ENCODE data around the gene ZFR.
"Not testable (repeated sequence)": the region's sequence is repeated elsewhere in the genome, so short reads cannot be mapped to it uniquely, and the experiment has no call there.

The ZFR gene

DNA sequence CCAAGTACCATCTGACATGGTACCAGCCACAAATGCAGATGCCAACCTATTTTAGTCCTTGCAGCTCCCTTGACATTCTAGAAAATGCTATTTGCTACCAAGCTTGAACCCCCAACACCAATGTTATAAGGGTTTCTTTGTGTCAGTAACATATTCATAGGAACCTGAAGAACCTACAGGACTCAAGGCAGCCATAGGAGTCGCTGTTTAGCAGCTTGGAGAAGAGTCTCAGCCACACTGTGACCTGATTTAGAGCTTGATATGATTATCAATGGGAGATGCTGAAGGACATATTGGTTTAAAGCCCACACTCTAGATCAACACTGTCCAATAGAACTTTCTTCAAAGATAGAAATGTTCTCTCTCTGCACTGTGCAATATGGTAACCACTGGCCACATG is 6.4 kb upstream of the ZFR start:
- DNase-seq (ENCODE audit: low spot score), result no peak

DNA sequence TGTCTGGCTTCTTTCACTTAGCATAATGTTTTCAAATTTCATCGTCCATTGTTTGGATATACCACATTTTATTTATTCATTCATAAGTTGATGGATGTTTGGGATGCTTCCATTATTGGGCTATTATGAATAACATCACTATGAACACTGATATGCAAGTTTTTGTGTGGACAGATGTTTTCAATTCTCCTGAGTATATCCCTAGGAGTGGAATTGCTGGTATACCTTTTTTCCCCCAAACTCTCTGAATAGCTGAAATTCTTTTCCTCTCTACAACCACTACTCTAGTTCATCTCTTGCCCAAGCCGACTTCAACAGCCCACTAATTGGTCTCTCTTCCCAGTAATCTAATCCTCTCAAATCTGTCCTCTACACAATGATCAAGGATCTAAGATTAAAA is 4.7 kb upstream of the ZFR start:
- no peak for DNase-seq (ENCODE audit: low spot score)

DNA sequence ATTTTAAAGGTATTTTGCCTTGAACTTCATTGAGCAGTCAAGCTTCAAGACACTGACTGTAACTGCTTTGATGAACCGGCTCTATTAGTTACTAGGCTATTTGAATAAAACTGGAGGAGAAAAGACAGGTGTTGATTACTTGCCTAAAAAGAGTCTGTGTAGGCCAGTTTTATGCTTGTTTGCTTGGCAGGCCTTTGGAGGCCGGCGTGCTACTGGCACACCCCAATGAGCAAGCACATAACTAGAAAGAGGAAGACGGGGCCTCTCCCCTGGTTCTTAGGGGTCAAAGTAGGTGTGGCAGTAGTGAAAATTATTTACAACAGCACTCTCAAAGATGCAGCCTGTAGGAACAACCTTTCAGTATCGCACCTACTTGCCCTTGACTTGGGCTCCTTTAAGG is 2.1 kb upstream of the ZFR start:
- no peak for DNase-seq (ENCODE audit: low spot score)

DNA sequence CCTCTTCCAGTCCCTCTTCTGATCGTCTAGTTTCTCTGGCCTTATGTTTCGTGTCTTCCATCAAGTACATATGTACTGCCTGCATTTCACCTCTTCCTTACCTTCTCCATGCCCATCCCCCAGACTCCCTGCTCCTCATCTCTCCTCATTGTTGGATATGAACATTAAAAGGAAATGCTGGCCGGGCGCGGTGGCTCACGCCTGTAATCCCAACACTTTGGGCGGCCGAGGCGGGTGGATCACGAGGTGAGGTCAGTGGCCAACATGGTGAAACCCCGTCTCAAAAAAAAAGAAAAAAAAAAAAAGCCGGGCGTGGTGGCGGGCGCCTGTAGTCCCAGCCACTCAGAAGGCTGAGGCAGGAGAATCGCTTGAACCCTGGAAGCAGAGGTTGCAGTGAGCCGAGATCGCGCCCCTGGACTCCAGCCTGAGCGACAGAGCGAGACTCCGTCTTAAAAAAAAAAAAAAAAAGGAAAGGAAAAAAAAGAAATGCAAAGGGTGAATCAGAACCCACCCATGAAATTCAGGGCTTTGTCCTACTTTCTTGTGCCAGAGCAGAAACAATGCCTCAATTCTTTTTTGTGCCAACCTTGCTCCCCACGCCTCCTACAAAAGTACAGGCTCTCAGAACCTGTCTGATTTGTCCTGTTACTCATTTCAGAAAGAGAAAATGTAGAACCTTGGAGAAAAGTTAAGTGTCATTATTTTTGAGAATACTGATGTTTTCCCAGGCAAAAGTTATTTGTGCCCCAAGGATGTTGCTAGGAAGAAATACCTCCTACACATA is 1.5 kb upstream of the ZFR start:
- no peak for DNase-seq (ENCODE audit: low spot score)

DNA sequence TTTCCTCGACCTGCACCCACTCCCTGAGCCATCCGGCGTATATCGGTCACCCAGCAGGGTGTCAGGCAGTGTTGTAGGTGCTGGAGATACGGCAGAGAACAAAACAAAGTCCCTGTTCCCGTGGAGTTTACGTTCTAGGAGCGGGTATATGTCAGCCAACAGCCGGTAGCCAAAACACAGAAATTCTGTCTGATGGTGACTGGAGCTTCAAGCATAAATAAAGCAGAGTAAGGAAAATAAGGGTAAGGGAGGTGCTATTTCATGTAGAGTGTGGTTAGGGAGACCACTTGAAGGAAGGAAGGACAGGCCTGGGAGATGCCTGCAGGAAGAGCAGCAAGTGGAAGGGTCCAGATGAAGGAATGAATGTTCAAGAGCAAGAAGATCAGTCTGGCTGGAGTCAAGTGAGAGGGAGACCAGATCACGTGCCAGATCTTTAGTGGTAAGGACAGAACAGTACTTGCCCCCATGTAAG is 783 bp upstream of the ZFR start:
- no peak for DNase-seq (ENCODE audit: low spot score)

DNA sequence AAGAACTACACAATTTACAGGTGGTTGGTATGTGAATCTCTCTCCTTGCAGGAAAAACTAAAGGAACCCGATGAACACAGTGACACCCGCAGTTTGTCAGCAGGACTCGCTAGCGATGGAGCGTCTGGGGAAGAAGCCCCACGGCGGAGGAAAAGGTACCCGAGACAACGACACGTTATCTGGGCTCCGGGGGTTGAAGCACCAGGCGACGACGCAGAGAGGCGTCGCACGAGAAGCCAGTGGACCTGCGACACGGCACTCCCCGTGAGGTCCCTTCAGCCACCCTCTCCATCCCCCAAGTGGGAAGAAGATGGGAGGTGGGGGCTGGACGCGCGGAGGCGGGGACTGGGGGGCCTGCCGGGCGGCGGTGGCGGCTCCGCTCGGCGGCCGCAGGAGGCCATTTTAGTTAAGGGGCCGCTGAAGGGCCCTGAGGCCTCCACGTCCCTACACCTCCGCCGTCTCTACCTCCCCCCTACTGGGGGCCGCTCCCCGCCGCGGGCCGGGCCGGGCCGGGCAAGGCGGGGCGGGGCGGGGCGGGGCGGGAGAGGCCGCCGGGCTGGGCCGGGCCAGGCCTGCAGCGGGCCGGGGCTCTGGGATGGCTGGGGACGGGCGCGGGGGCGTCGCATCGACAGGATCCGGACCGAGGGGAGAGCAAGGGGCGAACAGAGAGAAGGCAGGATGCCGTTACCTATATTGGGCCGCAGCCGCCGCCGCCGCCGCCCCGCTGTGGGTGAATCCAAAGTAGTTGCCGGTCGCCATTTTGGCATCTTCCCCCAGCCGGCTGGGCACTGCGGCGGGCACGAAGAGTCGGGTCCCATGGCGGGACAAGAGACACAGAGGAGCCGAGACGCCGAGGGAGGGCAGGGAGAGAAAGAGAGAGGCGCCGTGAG is 754 bp downstream of the ZFR start:
- DNase-seq (ENCODE audit: low spot score), result peak; percentile 76

DNA sequence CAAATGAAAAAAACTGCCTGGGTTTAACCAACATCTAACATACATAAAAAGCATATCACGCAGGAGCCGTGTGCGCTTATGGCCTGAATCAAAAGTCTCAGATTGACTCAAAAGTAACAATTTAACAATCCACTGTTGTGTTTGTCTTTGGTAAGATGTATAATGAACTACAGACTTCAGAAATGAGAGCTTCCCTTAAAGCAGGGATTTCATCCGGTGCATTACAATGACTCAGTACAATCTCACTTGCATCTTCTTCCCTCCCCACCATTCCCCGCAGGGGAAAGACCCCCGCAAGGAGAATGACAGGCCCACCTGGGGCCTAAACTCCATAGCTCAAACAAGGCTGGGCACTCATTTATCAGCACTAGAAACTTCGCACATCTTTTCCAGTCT is 1.4 kb downstream of the ZFR start:
- no peak for DNase-seq (ENCODE audit: low spot score)

DNA sequence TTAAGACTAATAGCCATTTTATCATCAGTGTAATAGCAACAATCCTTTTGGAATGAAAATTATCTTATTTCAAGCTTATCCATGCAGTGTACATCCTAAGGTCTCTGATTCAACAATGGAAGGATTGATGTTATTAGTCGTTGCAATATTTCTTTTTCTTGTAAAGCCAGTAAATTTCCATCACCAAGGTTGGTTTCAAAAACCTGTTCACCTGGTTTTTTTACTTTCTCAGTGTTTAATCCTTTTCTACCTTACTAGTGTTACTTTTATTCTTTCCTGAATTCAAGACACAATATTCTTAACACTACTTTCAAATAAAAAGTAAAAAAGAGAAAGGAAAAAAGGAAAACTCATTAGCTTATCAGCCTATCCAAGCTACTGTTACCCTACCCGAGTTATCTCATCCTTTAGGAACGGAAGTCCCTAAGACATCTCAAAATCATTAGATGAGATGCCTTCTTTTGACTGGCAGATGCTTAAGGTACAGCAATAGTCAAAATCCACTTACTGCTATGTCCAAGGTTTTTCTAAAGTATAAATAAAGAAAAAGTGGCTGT is 5.4 kb downstream of the ZFR start:
- DNase-seq (ENCODE audit: low spot score), result no peak

DNA sequence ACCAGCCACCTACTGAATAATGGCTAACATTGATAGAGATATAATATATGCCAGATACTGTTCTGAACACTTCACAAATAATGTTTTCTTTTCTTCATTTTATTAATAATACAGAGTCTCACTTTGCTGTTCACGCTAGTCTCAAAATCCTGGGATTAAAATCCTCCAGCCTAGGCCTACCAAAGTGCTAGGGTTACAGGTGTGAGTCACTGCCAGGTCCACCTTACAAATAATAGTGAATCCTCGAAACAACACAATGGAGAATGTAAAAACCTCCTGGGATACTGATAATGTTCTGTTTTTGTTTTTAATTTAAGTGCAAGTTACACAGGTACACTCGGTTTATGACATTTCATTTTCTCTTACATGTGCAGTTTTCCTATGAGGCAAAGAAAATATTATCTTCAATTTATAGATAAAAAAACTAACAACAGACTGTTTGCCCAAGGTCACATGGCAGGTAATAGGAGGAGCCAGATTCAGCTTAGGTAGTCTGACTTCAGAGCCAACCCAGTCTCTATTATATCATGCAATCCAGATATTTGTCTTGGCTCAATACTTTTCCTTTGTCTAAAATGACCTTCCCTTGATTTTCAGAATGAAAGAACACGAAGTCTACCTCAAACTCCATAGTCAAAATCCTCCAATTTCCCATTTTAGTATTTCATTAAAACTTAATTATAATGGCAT is 7.8 kb downstream of the ZFR start:
- no peak for DNase-seq (ENCODE audit: low spot score)

DNA sequence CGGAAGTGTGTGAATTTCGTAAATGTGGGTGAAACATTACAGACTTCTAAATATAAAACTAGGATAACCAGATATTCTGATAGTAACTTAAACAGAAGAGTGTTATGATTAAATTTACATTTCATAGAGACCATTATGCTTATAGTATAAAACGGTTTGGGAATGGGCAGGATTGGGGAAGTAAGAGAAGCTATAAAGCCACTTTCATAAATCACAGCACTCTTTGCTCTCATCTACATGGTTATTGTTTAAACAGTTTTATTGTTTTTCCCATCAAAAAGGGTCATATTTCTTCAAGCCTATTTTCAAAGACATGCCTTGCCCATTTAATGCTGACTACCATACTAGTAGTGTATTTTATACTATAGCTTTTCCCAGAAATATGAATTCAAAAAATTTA is 9.2 kb downstream of the ZFR start:
- DNase-seq (ENCODE audit: low spot score), result no peak

DNA sequence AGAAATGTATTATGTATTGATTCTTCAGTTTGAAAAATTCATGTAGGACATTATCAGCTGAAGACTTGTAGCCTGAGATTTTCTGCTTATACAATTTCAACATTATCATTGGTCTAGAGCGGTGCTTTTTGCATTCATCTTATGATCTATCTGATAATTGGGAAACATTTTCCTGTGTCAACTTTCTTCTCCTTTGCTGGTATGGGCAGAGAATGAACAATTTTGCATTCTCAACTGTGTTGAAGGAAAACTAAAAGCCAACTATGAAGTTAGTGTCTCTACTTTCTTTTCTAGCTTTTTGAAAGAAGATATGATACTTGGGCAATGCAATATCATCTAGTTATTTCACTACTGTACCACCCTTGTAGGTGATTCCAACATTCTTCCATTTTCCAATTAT is 10.3 kb downstream of the ZFR start:
- no peak for DNase-seq (ENCODE audit: low spot score)

DNA sequence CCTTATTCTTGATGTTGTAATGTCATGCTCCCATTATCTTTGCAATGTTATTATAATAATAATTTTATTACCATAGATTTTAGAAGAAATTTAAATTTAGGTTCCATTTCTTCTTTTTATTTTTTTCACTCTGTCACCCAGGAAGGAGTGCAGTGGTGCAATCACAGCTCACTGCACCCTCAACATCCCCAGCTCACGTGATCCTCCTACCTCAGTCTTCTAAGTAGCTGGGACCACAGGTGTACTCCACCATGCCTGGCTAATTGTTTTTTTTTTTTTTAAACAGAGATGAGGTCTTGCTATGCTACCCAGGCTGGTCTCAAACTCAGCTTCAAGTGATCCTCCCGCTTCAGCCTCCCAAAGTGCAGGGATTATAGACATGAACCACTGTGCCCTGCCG is 11.9 kb downstream of the ZFR start:
- no peak for DNase-seq (ENCODE audit: low spot score)

DNA sequence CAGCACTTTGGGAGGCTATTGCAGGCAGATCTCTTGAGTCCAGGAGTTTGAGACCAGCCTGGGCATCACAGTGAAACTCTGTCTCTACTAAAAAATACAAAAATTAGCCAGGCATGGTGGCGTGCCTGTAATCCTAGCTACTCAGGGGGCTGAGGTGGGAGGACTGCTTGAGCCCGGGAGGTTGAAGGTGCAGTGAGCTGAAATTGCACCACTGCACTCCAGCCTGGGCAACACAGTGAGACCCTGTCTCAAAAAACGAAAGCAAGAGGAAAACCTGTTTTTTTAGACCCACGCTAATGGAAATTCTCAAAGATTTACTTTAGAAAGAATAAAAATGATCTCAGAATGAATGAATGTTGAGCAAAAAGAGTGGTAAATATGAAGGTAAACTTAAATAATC is 13.7 kb downstream of the ZFR start:
- not testable (repeated sequence) for DNase-seq (ENCODE audit: low spot score)

DNA sequence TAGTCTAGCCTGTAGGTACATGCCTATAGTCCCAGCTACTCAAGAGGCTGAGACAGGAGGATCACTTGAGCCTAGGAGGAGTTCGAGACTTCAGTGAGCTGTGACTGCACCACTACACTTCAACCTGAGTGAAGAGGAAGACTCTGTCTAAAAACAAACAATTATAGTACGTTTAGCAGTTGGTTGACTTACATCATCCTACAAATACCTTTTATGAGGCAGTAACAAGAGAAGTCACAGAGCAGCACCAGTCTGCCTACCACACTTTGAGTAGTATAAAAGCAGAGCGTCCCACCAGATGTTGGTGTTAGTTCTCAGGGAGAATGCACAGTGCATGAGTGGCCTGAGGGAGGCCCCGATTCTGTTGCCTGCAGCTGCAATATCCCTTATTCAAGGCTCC is 16.1 kb downstream of the ZFR start:
- DNase-seq (ENCODE audit: low spot score), result no peak

DNA sequence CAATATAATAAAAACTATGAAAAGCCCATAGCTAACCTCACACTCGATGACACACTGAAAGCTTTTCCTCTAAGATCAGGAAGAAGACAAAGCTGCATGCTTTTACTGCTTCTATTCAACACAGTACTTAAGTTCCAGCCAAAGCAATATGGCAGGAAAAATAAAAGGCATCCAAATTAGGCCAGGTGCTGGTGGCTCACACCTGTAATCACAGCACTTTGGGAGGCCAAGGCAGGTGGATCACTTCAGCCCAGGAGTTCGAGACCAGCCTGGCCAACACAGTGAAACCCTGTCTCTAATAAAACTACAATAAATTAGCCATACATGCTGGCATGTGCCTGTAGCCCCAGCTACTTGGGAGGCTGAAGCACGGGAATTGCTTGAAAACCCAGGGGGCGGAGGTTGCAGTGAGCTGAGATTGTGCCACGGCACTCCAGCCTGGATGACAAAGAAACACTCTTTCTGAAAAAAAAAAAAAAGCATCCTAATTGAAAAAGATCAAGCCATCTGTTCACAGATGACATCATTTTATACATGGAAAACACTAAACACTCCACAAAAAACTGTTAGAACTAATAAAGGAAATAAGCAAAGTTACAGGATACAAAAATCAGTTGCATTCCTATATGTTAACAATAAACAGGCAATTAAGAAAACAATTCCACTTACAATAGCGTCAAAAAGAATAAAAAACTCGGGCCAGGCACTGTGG is 17.9 kb downstream of the ZFR start:
- DNase-seq (ENCODE audit: low spot score), result no peak

DNA sequence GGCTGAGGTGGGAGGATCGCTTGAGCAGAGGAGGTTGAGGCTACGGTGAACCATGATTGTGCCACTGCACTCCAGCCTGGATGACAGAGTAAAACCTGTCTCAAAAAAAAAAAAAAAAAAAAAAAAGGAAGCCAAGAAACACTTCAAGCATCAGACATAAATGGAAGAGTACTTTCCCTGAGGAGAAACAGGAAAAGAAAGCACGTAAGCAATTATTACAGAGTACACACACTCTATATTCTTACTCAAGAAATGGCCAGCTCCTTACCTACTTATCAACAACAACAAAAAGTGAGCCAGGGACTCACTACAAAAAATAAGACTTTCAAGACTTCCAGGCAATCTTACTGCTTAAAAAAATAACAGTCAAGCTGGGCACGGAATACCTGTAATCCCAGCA is 21.8 kb downstream of the ZFR start:
- no peak for DNase-seq (ENCODE audit: low spot score)

DNA sequence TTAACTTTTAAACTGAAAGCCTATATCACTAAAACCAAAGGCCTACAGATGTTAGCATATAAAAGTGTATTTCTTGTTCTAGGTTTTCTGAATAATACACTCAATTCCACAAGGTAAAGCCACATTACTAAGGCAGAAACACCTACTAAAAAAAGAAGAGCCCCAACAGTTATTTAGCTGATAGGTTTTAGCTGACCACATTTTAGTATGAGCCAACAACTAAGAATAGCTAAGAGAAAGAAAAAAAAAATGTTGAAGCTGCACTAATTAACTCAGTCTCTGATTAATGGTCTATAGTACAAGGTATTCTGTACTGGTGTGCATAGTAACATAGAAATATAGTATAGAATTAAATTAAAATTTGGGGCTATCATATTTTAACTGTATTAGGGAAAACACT is 23.5 kb downstream of the ZFR start:
- DNase-seq (ENCODE audit: low spot score), result no peak

DNA sequence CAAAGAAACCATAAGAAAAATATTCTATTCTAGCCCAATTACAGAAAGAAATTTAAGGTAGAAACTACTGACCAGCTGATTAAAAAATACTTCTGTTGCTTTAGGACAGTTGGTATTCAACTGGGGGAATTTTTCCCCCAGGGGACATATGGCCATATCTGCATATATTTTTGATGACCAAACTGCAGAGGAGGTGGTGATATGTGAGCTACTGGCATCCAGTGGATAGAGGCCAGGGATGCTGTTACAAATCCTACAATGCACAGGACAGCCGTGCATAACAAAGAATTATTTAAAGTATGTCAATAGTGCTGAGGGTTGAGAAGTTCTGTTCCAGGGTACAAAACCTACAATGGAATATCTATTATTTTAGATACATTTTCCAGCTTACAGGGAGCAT is 24.0 kb downstream of the ZFR start:
- no peak for DNase-seq (ENCODE audit: low spot score)

DNA sequence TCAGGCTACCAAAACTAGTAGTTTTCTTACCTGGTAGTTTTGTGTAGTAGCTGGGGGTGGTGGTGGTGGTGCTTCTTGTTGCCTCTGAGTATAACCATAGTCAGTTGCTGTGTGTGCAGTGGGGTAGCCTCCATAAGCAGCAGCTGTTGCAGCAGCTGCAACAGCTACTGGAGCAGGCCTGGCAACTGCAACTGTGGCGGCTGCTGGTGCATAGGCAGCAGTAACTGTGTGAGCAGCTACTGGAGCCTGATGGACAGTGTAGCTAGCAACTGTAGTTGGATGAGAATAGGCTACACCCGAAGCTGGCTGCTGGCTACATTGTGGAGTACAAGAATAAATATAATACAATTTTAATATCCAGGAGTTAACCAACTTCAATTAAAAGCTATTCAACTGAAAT is 24.7 kb downstream of the ZFR start:
- DNase-seq (ENCODE audit: low spot score), result peak; percentile 26

DNA sequence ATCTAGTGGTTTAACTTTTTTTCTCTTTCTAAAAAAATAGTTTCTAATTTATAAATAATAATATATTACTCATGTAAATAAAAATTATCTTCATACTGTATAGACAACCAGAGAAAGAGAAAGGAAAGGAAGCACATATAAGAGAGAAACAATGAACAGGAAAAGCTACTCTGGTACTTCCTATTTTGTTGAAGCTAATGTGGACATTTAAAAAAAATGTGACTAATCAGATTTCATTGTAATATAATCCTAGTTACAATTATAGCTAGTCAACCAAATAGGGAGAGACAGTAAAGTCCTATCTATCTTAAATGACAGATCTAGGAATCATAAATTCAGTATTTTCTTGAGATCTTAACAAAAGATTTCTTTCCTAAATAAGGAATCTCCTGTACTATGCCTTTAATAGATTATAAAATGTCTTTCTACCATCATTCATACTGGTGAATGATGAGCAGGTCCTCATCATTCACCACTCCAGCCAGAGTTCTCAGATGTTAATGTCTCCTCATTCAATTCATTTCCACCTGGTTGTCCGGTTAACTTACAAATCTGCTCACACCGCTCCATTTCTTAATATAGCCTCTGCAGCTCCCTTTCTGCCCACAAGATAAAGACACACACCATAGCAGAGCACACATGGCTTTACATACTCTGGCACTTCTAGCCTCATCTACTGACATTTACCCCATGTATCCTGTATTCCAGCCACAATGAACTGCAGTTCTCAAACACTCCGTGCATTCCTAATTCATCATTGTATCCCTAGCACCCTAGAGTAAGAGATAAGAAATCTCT is 30.9 kb downstream of the ZFR start:
- DNase-seq (ENCODE audit: low spot score), result no peak

DNA sequence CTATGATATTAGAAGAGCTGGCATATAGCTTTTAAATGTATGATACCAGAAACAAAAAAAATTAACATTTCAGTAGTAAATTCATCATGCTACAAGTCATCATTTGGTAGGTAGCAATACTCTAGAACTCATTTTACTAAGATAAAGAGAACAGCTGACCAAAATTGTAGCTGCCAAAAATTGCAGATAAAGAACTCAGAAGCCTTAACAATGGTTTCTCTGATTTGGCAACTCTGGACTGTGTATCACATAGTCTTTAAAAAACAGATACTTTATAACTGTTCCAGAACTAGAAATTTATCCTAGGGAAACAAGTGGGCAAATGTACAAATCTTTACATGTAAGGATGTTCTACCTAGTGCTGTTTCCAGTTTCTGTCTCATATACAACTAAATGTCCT is 33.9 kb downstream of the ZFR start:
- DNase-seq (ENCODE audit: low spot score), result no peak

Data from D341Med (cell line).